Measurements from ENCODE around the gene AKR7A2. TPM values are rescaled to one million over a fixed set of nuclear protein-coding genes. Genes with fewer than 3 reads are reported as not detected.
A peak's percentile ranks its signal among the peaks of the same experiment; 100 is the strongest.

The AKR7A2 gene
- 10 to 100 TPM in 11 of 12 donors, not detected in 1; 27.6 to 47.7 (median 38.3) TPM for polyA plus RNA-seq (ENCODE audit: insufficient read length in 12 of 12)
- long read RNA-seq, donor 1, transcript AKR7A2-201 (7 exons, 1,362 nt): major isoform, 53 of 70 reads
- long read RNA-seq, donor 1, partial matches to known transcripts: 16 of 70 reads
- long read RNA-seq, donor 1, other reads (novel, unspliced or antisense): 0 of 70 reads
- long read RNA-seq, donor 2, transcript AKR7A2-201 (7 exons, 1,362 nt): major isoform, 41 of 41 reads
- long read RNA-seq, donor 2, partial matches to known transcripts: 0 of 41 reads
- long read RNA-seq, donor 2, other reads (novel, unspliced or antisense): 0 of 41 reads
- long read RNA-seq, donor 3, transcript AKR7A2-201 (7 exons, 1,362 nt): major isoform, 13 of 13 reads
- long read RNA-seq, donor 3, partial matches to known transcripts: 0 of 13 reads
- long read RNA-seq, donor 3, other reads (novel, unspliced or antisense): 0 of 13 reads
- long read RNA-seq, donor 4, transcript AKR7A2-201 (7 exons, 1,362 nt): major isoform, 16 of 24 reads
- long read RNA-seq, donor 4, partial matches to known transcripts: 7 of 24 reads
- long read RNA-seq, donor 4, other reads (novel, unspliced or antisense): 0 of 24 reads
- long read RNA-seq, donor 5, transcript AKR7A2-201 (7 exons, 1,362 nt): major isoform, 38 of 45 reads
- long read RNA-seq, donor 5, partial matches to known transcripts: 6 of 45 reads
- long read RNA-seq, donor 5, other reads (novel, unspliced or antisense): 0 of 45 reads
- long read RNA-seq, donor 6, transcript AKR7A2-201 (7 exons, 1,362 nt): major isoform, 17 of 24 reads
- long read RNA-seq, donor 6, partial matches to known transcripts: 6 of 24 reads
- long read RNA-seq, donor 6, other reads (novel, unspliced or antisense): 0 of 24 reads
- long read RNA-seq, donor 7, transcript AKR7A2-201 (7 exons, 1,362 nt): major isoform, 11 of 12 reads
- long read RNA-seq, donor 7, partial matches to known transcripts: 0 of 12 reads
- long read RNA-seq, donor 7, other reads (novel, unspliced or antisense): 0 of 12 reads
- long read RNA-seq, donor 8, transcript AKR7A2-201 (7 exons, 1,362 nt): major isoform, 39 of 45 reads
- long read RNA-seq, donor 8, partial matches to known transcripts: 6 of 45 reads
- long read RNA-seq, donor 8, other reads (novel, unspliced or antisense): 0 of 45 reads
- long read RNA-seq, donor 9, transcript AKR7A2-201 (7 exons, 1,362 nt): major isoform, 19 of 27 reads
- long read RNA-seq, donor 9, partial matches to known transcripts: 8 of 27 reads
- long read RNA-seq, donor 9, other reads (novel, unspliced or antisense): 0 of 27 reads
- long read RNA-seq, donor 10, transcript AKR7A2-201 (7 exons, 1,362 nt): major isoform, 34 of 48 reads
- long read RNA-seq, donor 10, partial matches to known transcripts: 14 of 48 reads
- long read RNA-seq, donor 10, other reads (novel, unspliced or antisense): 0 of 48 reads
- long read RNA-seq, donor 11, transcript AKR7A2-201 (7 exons, 1,362 nt): major isoform, 25 of 31 reads
- long read RNA-seq, donor 11, partial matches to known transcripts: 6 of 31 reads
- long read RNA-seq, donor 11, other reads (novel, unspliced or antisense): 0 of 31 reads

- DNase-seq: peak; percentile 93
Measured at GRCh38 chr1:19311931-19312781, at the start of gene AKR7A2, which contains the start of gene SLC66A1. Gene AKR7A2 (minus strand): TSS chr1:19312144. CDS start chr1:19312124, 20 bp downstream. Gene SLC66A1 (plus strand): TSS chr1:19312326. CDS start chr1:19317678, 5,352 bp downstream.

- DNase-seq: peak; percentile 22
Measured at GRCh38 chr1:19360843-19361610, 49.1 kb upstream of the AKR7A2 start.

- DNase-seq: no peak
Measured at GRCh38 chr1:19360432-19360831, 48.5 kb upstream of the AKR7A2 start.

GRCh38 chr1:19360016-19360415, 48.1 kb upstream of the AKR7A2 start:
- DNase-seq: no peak

GRCh38 chr1:19359357-19359756, 47.4 kb upstream of the AKR7A2 start:
- no peak for DNase-seq

GRCh38 chr1:19358710-19359109, 46.8 kb upstream of the AKR7A2 start:
- no peak for DNase-seq

GRCh38 chr1:19357299-19357986, 45.5 kb upstream of the AKR7A2 start:
- no peak for DNase-seq

- no peak for DNase-seq
Measured at GRCh38 chr1:19356266-19356665, 44.3 kb upstream of the AKR7A2 start.

GRCh38 chr1:19354531-19354981, 42.6 kb upstream of the AKR7A2 start:
- DNase-seq: no peak

GRCh38 chr1:19353596-19353995, 41.7 kb upstream of the AKR7A2 start:
- no peak for DNase-seq

- no peak for DNase-seq
Measured at GRCh38 chr1:19352839-19353238, 40.9 kb upstream of the AKR7A2 start.

GRCh38 chr1:19351873-19352272, 39.9 kb upstream of the AKR7A2 start:
- DNase-seq: no peak

- no peak for DNase-seq
Measured at GRCh38 chr1:19350566-19350965, 38.6 kb upstream of the AKR7A2 start.

- no peak for DNase-seq
Measured at GRCh38 chr1:19349999-19350398, 38.1 kb upstream of the AKR7A2 start.

GRCh38 chr1:19348441-19349198, 36.7 kb upstream of the AKR7A2 start:
- DNase-seq: no peak

GRCh38 chr1:19347533-19348172, 35.7 kb upstream of the AKR7A2 start:
- DNase-seq: no peak

- DNase-seq: no peak
Measured at GRCh38 chr1:19346026-19346425, 34.1 kb upstream of the AKR7A2 start.

Measured in muscle of arm (tissue), 14 donors.